Endothelial cell of umbilical vein (primary cell): ENCODE results near the gene CLDN3. TPM values are rescaled to one million over a fixed set of nuclear protein-coding genes. Genes with fewer than 3 reads are reported as not detected.

Experiments used
- BruUV-seq: library from RNA; stranded (reverse); fragments of 400-500 nt; replicated peaks from 2 replicates; lab custom pipeline; 2021; lab: Mats Ljungman, UMichigan
- CTCF ChIA-PET: fragments of 300-600, 350-600 bp; sonication (Branson Sonifier 250); formaldehyde crosslinking; loops from one replicate; lab custom pipeline; 2021; ENCODE audit warnings: antibody characterized with exemption, inconsistent platforms; lab: Charles Lee
- POLR2A ChIA-PET: fragments of 300-600, 350-600 bp; sonication (Branson Sonifier 250); formaldehyde crosslinking; loops from one replicate; lab custom pipeline; 2021; ENCODE audit warnings: antibody characterized with exemption, inconsistent platforms; lab: Charles Lee
- DNase-seq: peaks from one replicate; pipeline ENCODE4 v3.0.0-alpha.2; 2011; ENCODE audit warnings: low read depth, low spot score
- FAIRE-seq: peaks from 2 replicates; lab custom pipeline; 2011; peaks lifted over from hg19 to GRCh38; lab: Jason Lieb, UNC
- H2AFZ ChIP-seq: 2 replicates; pipeline ENCODE4 v1.6.0; 2012; ENCODE audit warnings: low read depth, low read length, control low read depth, inconsistent platforms
- H3K27ac ChIP-seq: 2 replicates; pipeline ENCODE4 v1.5.1; 2011; ENCODE audit warnings: low read depth, mild to moderate bottlenecking, control low read depth, low read length, moderate library complexity; ENCODE audit not compliant: insufficient read depth
- H3K27me3 ChIP-seq, 2 experiments: 2 replicates each; pipeline versions ENCODE4 v1.6.0 to v1.6.1; 2011; ENCODE audit warnings: low read length in 2 of 2, mixed read lengths in 1 of 2; ENCODE audit not compliant: control insufficient read depth in 2 of 2, insufficient read depth in 2 of 2
- H3K36me3 ChIP-seq, 2 experiments: 2 replicates in 1 of 2; 3 replicates in 1 of 2; pipeline ENCODE4 v1.5.1; 2011; ENCODE audit warnings: low read length in 2 of 2, mild to moderate bottlenecking in 1 of 2, moderate library complexity in 1 of 2; ENCODE audit not compliant: control insufficient read depth in 2 of 2, insufficient read depth in 2 of 2; ENCODE audit errors: extremely low read depth in 1 of 2
- H3K4me1 ChIP-seq: 3 replicates; pipeline ENCODE4 v1.5.1; 2011; ENCODE audit warnings: mild to moderate bottlenecking, low read length; ENCODE audit not compliant: control insufficient read depth, insufficient read depth; ENCODE audit errors: extremely low read depth
- H3K4me2 ChIP-seq: 2 replicates; pipeline ENCODE4 v1.6.1; 2011; ENCODE audit warnings: low read length, control low read depth, mixed read lengths; ENCODE audit not compliant: insufficient read depth
- H3K4me3 ChIP-seq, 3 experiments: fragments of 200-600 bp in 1 of 3; sonication (generic), shearing (Covaris generic) in 1 of 3; replicated peaks in 1 of 3; 2 replicates each; pipeline ENCODE4 v1.5.1; 2011 to 2016; ENCODE audit warnings: control low read depth in 3 of 3, low read length in 3 of 3, mild to moderate bottlenecking in 2 of 3, inconsistent platforms in 1 of 3, low read depth in 1 of 3, moderate library complexity in 1 of 3; ENCODE audit not compliant: insufficient read depth in 1 of 3
- H3K79me2 ChIP-seq: 2 replicates; pipeline ENCODE4 v1.6.0; 2012; ENCODE audit warnings: low read length, inconsistent platforms; ENCODE audit not compliant: control insufficient read depth, insufficient read depth
- H3K9ac ChIP-seq: replicated peaks from 2 replicates; pipeline ENCODE3; 2011; ENCODE audit warnings: low read length, control low read depth; ENCODE audit not compliant: insufficient read depth; ENCODE audit errors: extremely low read depth
- H3K9me1 ChIP-seq: replicated peaks from 3 replicates; pipeline ENCODE4 v1.6.0; 2011; ENCODE audit warnings: mild to moderate bottlenecking, low read length; ENCODE audit not compliant: control insufficient read depth, insufficient read depth; ENCODE audit errors: extremely low read depth
- H3K9me3 ChIP-seq: replicated peaks from 2 replicates; pipeline ENCODE4 v1.5.1; 2012; ENCODE audit warnings: low read length, inconsistent platforms; ENCODE audit not compliant: control insufficient read depth, insufficient read depth
- H4K20me1 ChIP-seq: replicated peaks from 2 replicates; pipeline ENCODE3; 2011; ENCODE audit warnings: mild to moderate bottlenecking, low read length; ENCODE audit not compliant: control insufficient read depth, insufficient read depth; ENCODE audit errors: extremely low read depth
- EZH2 ChIP-seq: IDR thresholded peaks from 2 replicates; pipeline ENCODE4 v1.6.1; 2012; ENCODE audit warnings: borderline replicate concordance, low read depth, mild to moderate bottlenecking, moderate library complexity, low read length, inconsistent platforms; ENCODE audit not compliant: severe bottlenecking
- FOS ChIP-seq: IDR thresholded peaks from 2 replicates; pipeline ENCODE4 v1.6.1; 2011; ENCODE audit warnings: mild to moderate bottlenecking, low read length, moderate library complexity, borderline replicate concordance; ENCODE audit not compliant: insufficient read depth
- GATA2 ChIP-seq: IDR thresholded peaks from 2 replicates; pipeline ENCODE4 v1.7.0; 2011; ENCODE audit warnings: low read depth, mild to moderate bottlenecking, moderate library complexity, mixed read lengths, low read length; ENCODE audit not compliant: insufficient read length, insufficient read depth
- JUN ChIP-seq: IDR thresholded peaks from 2 replicates; pipeline ENCODE4 v1.6.1; 2011; ENCODE audit warnings: borderline replicate concordance, low read depth; ENCODE audit not compliant: insufficient read length, insufficient read depth
- POLR2AphosphoS5 ChIP-seq: IDR thresholded peaks from 2 replicates; pipeline ENCODE4 v1.6.1; 2012; ENCODE audit warnings: low read depth, mild to moderate bottlenecking, control low read depth, low read length, moderate library complexity; ENCODE audit not compliant: insufficient read depth
- dilution Hi-C: fragments of 300-500 bp; cut with MboI; formaldehyde crosslinking; loops from one replicate; pipeline ENCODE4 v1.15.0; 2019; ENCODE audit warnings: low sequenced_read_pairs; ENCODE audit not compliant: extremely low pct_ligation_motif_present
- intact Hi-C: fragments of 100-400 bp; cut with micrococcal nuclease; formaldehyde crosslinking; loops from one replicate; pipeline ENCODE4 v1.10.0; 2022
- polyA plus RNA-seq, 4 experiments: library from polyadenylated mRNA; depleted of rRNA in 3 of 4; stranded (reverse) in 3 of 4; unstranded in 1 of 4; fragments of >200 nt; gene quantifications; 2 replicates each; pipeline versions ENCODE4 v1.2.1 to v1.2.3, GENCODE V29; 2011 to 2012; ENCODE audit warnings: missing spikeins in 1 of 4
- total RNA-seq: library from RNA; stranded (reverse); gene quantifications from 2 replicates; pipeline ENCODE4 v1.2.3, GENCODE V29; 2021
- TF ChIP-seq, protein P1 (sequence below), 2 donors: IDR thresholded peaks; 1 replicate in 1 of 2; 2 replicates in 1 of 2; pipeline ENCODE4 v1.5.1; 2011; ENCODE audit warnings: low read length in 2 of 2, mild to moderate bottlenecking in 2 of 2, moderate library complexity in 2 of 2, control low read depth in 1 of 2, inconsistent platforms in 1 of 2, low read depth in 1 of 2; ENCODE audit not compliant: insufficient read depth in 1 of 2; ENCODE audit errors: extremely low read depth in 1 of 2

CLDN3 gene
- total and polyA plus RNA-seq, 2 donors (not counting 3 experiments of a cell fraction or from before 2014, with no cell fraction given): 0.62 to 1.9 TPM

DNA sequence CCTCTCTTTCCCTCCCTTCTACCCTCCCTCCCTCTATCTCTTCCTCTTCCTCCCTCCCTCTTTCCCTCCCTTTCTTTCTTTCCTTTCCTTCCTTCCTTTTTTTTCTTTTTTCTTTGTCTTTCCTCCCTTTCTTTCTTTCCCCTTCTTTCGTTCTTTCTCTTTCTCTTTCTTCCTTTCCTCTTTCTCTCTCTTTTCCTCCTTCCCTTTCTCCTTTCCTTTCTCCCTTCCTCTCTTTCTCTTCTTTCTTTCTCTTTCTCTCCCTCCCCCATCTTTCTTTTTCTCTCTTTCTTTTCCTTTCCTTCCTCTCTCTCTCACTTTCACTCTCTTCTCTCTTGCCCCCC, 7.4 kb downstream of the CLDN3 start:
- no TSS peak for BruUV-seq
- TF ChIP-seq FOS (no peak), POLR2AphosphoS5 (no peak), JUN (no peak), GATA2 (no peak), EZH2 (no peak)
- TF ChIP-seq, protein P1, sequence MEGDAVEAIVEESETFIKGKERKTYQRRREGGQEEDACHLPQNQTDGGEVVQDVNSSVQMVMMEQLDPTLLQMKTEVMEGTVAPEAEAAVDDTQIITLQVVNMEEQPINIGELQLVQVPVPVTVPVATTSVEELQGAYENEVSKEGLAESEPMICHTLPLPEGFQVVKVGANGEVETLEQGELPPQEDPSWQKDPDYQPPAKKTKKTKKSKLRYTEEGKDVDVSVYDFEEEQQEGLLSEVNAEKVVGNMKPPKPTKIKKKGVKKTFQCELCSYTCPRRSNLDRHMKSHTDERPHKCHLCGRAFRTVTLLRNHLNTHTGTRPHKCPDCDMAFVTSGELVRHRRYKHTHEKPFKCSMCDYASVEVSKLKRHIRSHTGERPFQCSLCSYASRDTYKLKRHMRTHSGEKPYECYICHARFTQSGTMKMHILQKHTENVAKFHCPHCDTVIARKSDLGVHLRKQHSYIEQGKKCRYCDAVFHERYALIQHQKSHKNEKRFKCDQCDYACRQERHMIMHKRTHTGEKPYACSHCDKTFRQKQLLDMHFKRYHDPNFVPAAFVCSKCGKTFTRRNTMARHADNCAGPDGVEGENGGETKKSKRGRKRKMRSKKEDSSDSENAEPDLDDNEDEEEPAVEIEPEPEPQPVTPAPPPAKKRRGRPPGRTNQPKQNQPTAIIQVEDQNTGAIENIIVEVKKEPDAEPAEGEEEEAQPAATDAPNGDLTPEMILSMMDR (IDR thresholded peaks at IDR 0.05; ENCODE audit: extremely low read depth in 1 of 2, insufficient read depth in 1 of 2, low read depth in 1 of 2, low read length in 2 of 2): no peak
- no peaks in the 10 kb centered on the region for H3K9me1 ChIP-seq
- no peak overlapping the region for H2AFZ ChIP-seq
- no peak overlapping the region for H3K27ac ChIP-seq
- ChIA-PET POLR2A (no interaction called here), CTCF (no interaction called here)
- no peak overlapping the region for H3K4me2 ChIP-seq
- H3K27me3 ChIP-seq: peaks cover 0 to under 1% of the 10 kb centered on the region in 2 experiments
- dilution Hi-C loops (no loop called here), intact Hi-C loops (no loop called here)
- H4K20me1 ChIP-seq: no peaks in the 10 kb centered on the region
- no peaks in the 10 kb centered on the region for H3K36me3 ChIP-seq
- H3K4me1 ChIP-seq: no peaks in the 10 kb centered on the region
- DNase-seq (no peak), FAIRE-seq (no peak)
- H3K9ac ChIP-seq: no peak overlapping the region
- H3K9me3 ChIP-seq: no peaks in the 10 kb centered on the region
- H3K79me2 ChIP-seq: no peaks in the 10 kb centered on the region
- H3K4me3 ChIP-seq: no peak overlapping the region
